Neural progenitor cell (in vitro differentiated cells): ENCODE data around the gene RAI1. TPM values are rescaled to one million over a fixed set of nuclear protein-coding genes. Genes with fewer than 3 reads are reported as not detected.

Experiments
- DNase-seq: peaks from one replicate; pipeline ENCODE4 v3.0.0-alpha.2; 2016; ENCODE audit warnings: low spot score
- H2AFZ ChIP-seq: fragments of 200-600 bp; sonication (generic); replicated peaks from 2 replicates; pipeline ENCODE4 v1.6.1; 2016; ENCODE audit warnings: antibody characterized with exemption
- H3F3A ChIP-seq: fragments of 200-600 bp; sonication (generic); 2 replicates; pipeline ENCODE4 v1.6.1; 2016; ENCODE audit warnings: antibody characterized with exemption, low read depth
- H3K27ac ChIP-seq: fragments of 200-600 bp; sonication (generic); 2 replicates; pipeline ENCODE4 v1.5.1; 2016; ENCODE audit warnings: mild to moderate bottlenecking
- H3K27me3 ChIP-seq: fragments of 200-600 bp; sonication (generic); 2 replicates; pipeline ENCODE4 v1.6.1; 2016; ENCODE audit warnings: mild to moderate bottlenecking, moderate library complexity
- H3K36me3 ChIP-seq: fragments of 200-600 bp; sonication (generic); 2 replicates; pipeline ENCODE4 v1.5.1; 2016
- H3K4me1 ChIP-seq: fragments of 200-600 bp; sonication (generic); 2 replicates; pipeline ENCODE4 v1.6.1; 2016; ENCODE audit warnings: mixed run types
- H3K4me2 ChIP-seq: fragments of 200-600 bp; sonication (generic); 2 replicates; pipeline ENCODE4 v1.6.1; 2016
- H3K4me3 ChIP-seq: fragments of 200-600 bp; sonication (generic); 2 replicates; pipeline ENCODE4 v1.5.1; 2016
- H3K79me2 ChIP-seq: fragments of 200-600 bp; sonication (generic); 2 replicates; pipeline ENCODE4 v1.6.1; 2016; ENCODE audit warnings: low read depth
- H3K9ac ChIP-seq: fragments of 200-600 bp; sonication (generic); 2 replicates; pipeline ENCODE4 v1.6.1; 2016
- H3K9me3 ChIP-seq: fragments of 200-600 bp; sonication (generic); 2 replicates; pipeline ENCODE4 v1.5.1; 2016; ENCODE audit warnings: low read depth
- H4K20me1 ChIP-seq: fragments of 200-600 bp; sonication (generic); 2 replicates; pipeline ENCODE4 v1.6.1; 2016; ENCODE audit warnings: low read depth
- H3K27ac Mint-ChIP-seq: 3 replicates; pipeline ENCODE4 v1.8.0; 2021; ENCODE audit warnings: mixed read lengths
- H3K27me3 Mint-ChIP-seq: 2 replicates; pipeline ENCODE4 v1.8.0; 2022; ENCODE audit warnings: low read depth, mild to moderate bottlenecking, inconsistent platforms, moderate library complexity, mixed read lengths; ENCODE audit not compliant: insufficient read depth
- H3K36me3 Mint-ChIP-seq: 3 replicates; pipeline ENCODE4 v1.8.0; 2021; ENCODE audit warnings: mixed read lengths
- H3K4me1 Mint-ChIP-seq: 3 replicates; pipeline ENCODE4 v1.8.0; 2021; ENCODE audit warnings: mixed read lengths
- H3K4me3 Mint-ChIP-seq: 3 replicates; pipeline ENCODE4 v1.8.0; 2021; ENCODE audit warnings: mild to moderate bottlenecking, moderate library complexity, mixed read lengths
- H3K9me3 Mint-ChIP-seq: 3 replicates; pipeline ENCODE4 v1.8.0; 2020; ENCODE audit warnings: mixed read lengths
- CTCF ChIP-seq: fragments of 200-600 bp; sonication (generic); IDR thresholded peaks from 2 replicates; pipeline ENCODE4 v1.5.1; 2017; ENCODE audit warnings: antibody characterized with exemption, mild to moderate bottlenecking
- EZH2 ChIP-seq: fragments of 200-600 bp; sonication (generic); IDR thresholded peaks from 2 replicates; pipeline ENCODE4 v1.6.1; 2017; ENCODE audit warnings: antibody characterized with exemption, mild to moderate bottlenecking, moderate library complexity
- EZH2phosphoT487 ChIP-seq: fragments of 200-600 bp; sonication (generic); IDR thresholded peaks from 2 replicates; pipeline ENCODE4 v1.6.1; 2017; ENCODE audit warnings: antibody characterized with exemption
- total RNA-seq: library from RNA; depleted of rRNA; stranded (reverse); fragments of >200 nt; gene quantifications from 2 replicates; pipeline ENCODE4 v1.2.3, GENCODE V29; 2015; ENCODE audit warnings: low replicate concordance

RAI1 gene
- total RNA-seq, 1 donor from 2014 or later: 27.4 TPM

GRCh38 chr17:17827826-17828621, 146.8 kb downstream of the RAI1 start:
- H3K27me3 ChIP-seq: no peaks in the 10 kb centered on the region
- H3K36me3 ChIP-seq: no peaks in the 10 kb centered on the region
- peak overlapping the region; percentile 91 for H3K27ac Mint-ChIP-seq
- no peaks in the 10 kb centered on the region for H3K9me3 ChIP-seq
- peaks cover 3% of the 10 kb centered on the region for H3K27me3 Mint-ChIP-seq
- H3K4me3 ChIP-seq: no peak overlapping the region
- H4K20me1 ChIP-seq: peaks cover 95% of the 10 kb centered on the region
- no peak overlapping the region for H3K9ac ChIP-seq
- DNase-seq: no peak
- peaks cover 65% of the 10 kb centered on the region for H3K4me1 Mint-ChIP-seq
- no peaks in the 10 kb centered on the region for H3K9me3 Mint-ChIP-seq
- no peak overlapping the region for H3K4me2 ChIP-seq
- TF ChIP-seq EZH2 (no peak), CTCF (no peak), EZH2phosphoT487 (no peak)
- H3K4me3 Mint-ChIP-seq: no peak overlapping the region
- peaks cover 25% of the 10 kb centered on the region for H3F3A ChIP-seq
- H3K36me3 Mint-ChIP-seq: peaks cover 3% of the 10 kb centered on the region
- H3K79me2 ChIP-seq: peaks cover 91% of the 10 kb centered on the region
- H3K27ac ChIP-seq: no peak overlapping the region
- H3K4me1 ChIP-seq: peaks cover 21% of the 10 kb centered on the region
- no peak overlapping the region for H2AFZ ChIP-seq

- Mint-ChIP-seq H3K27ac (no peak overlapping the region), H3K4me3 (no peak overlapping the region), H3K9me3 (no peaks in the 10 kb centered on the region), H3K4me1 (peaks cover 65% of the 10 kb centered on the region), H3K36me3 (peaks cover 5% of the 10 kb centered on the region), H3K27me3 (peaks cover 3% of the 10 kb centered on the region)
- Histone ChIP-seq H2AFZ (no peak overlapping the region), H3K9me3 (no peaks in the 10 kb centered on the region), H3K27me3 (no peaks in the 10 kb centered on the region), H3K4me1 (peaks cover 4% of the 10 kb centered on the region), H3K27ac (no peak overlapping the region), H3F3A (peaks cover 10% of the 10 kb centered on the region), H3K4me2 (no peak overlapping the region), H3K9ac (no peak overlapping the region), H3K36me3 (no peaks in the 10 kb centered on the region), H4K20me1 (peaks cover 97% of the 10 kb centered on the region), H3K79me2 (peaks cover 94% of the 10 kb centered on the region), H3K4me3 (no peak overlapping the region)
- no peak for TF ChIP-seq CTCF
- TF ChIP-seq EZH2: no peak
- no peak for TF ChIP-seq EZH2phosphoT487
- no peak for DNase-seq
Measured at GRCh38 chr17:17830269-17830567, 149.0 kb downstream of the RAI1 start.

- Mint-ChIP-seq H3K9me3 (no peaks in the 10 kb centered on the region), H3K4me3 (peak overlapping the region; percentile 21), H3K4me1 (peaks cover 69% of the 10 kb centered on the region), H3K27me3 (peaks cover 3% of the 10 kb centered on the region), H3K27ac (peak overlapping the region; percentile 57), H3K36me3 (peaks cover 5% of the 10 kb centered on the region)
- H3K4me1 ChIP-seq: peaks cover 6% of the 10 kb centered on the region
- peaks cover 6% of the 10 kb centered on the region for H3F3A ChIP-seq
- peaks cover 94% of the 10 kb centered on the region for H3K79me2 ChIP-seq
- H3K27ac ChIP-seq: no peak overlapping the region
- no peak for DNase-seq
- H2AFZ ChIP-seq: no peak overlapping the region
- H3K4me3 ChIP-seq: no peak overlapping the region
- H3K9ac ChIP-seq: no peak overlapping the region
- no peaks in the 10 kb centered on the region for H3K9me3 ChIP-seq
- no peak overlapping the region for H3K4me2 ChIP-seq
- TF ChIP-seq EZH2: no peak
- no peak for TF ChIP-seq CTCF
- TF ChIP-seq EZH2phosphoT487: no peak
- no peaks in the 10 kb centered on the region for H3K36me3 ChIP-seq
- no peaks in the 10 kb centered on the region for H3K27me3 ChIP-seq
- peaks cover 97% of the 10 kb centered on the region for H4K20me1 ChIP-seq
Measured at GRCh38 chr17:17830740-17831207, 149.5 kb downstream of the RAI1 start.
